Smooth muscle cell of the pulmonary artery (primary cell): Measurements from ENCODE around the gene SSTR1. TPM values are rescaled to one million over a fixed set of nuclear protein-coding genes. Genes with fewer than 3 reads are reported as not detected.

Source experiments
- total RNA-seq: library from RNA; depleted of rRNA; stranded (reverse); fragments of >200 nt; gene quantifications from 2 replicates; pipeline ENCODE4 v1.2.3, GENCODE V29; 2014

Gene SSTR1
- 6.2 and 14.5 TPM in 2 replicates for total RNA-seq

DNA sequence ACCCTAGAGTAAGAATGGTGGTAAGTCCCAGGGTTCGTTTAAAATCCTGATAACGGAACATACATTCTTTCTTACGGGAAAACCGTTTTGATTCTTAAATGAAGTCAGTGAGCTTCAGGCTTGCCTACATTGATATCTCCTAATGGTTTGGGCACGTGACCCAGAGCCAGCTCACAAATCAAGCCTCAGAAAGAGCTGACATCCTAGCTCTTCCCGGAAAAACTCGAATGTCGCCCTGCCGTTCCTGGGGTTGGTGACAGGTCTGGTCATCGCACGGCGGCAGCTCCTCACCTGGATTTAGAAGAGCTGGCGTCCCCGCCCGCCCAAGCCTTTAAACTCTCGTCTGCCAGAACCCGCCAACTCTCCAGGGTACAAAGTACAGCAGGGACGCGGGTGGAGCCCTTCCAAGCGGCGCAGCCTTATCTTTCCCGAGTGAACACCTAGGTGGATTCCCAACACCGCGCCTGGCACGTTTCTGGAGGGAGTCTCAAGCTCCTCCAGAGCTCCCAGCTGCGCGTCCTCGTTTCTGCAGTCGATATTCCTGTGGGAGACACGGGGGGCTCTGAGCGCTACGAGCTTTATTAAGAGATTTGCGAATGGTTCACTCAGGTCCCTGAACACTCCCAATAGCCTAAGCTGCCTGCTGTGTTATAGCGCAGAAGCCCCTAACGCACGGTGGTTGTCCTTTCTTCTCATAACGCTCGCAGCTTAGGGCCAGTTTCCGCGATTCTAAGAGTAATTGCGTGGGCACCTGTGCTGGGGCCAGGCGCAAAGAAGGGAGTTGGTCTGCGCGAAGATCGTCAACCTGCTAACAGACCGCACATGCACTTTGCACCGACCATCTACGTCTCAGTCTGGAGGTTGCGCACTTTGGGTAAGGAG lies at the start of gene SSTR1:
Gene SSTR1 (plus strand): TSS at position 169 of the 882 bp plus-strand sequence. CDS start 1,486 bp downstream, outside the sequence.

GRCh38 chr14:38255673-38256532 lies 48.2 kb downstream of the SSTR1 start, which contains the start of gene CLEC14A:
Gene CLEC14A (minus strand): TSS chr14:38256093. CDS start chr14:38256022, 71 bp downstream.

Other genes with a start within 250 kb of the SSTR1 start
- 0.33 and 0.69 TPM in 2 replicates for gene CLEC14A, start 48.2 kb downstream of the SSTR1 start, total RNA-seq